GM21528 (cell line): ENCODE data around the gene TENM3.

Experiments used
- ATAC-seq: cut with Tn5 transposase; IDR thresholded peaks from one replicate; pipeline ENCODE4 v1.9.1; 2021; ENCODE audit warnings: mild to moderate bottlenecking, moderate library complexity; ENCODE audit not compliant: unreplicated experiment, low FRiP score

The TENM3 gene

GRCh38 chr4:182700362-182701160 lies 457.4 kb downstream of the TENM3 start:
- ATAC-seq: no peak

GRCh38 chr4:182704077-182704476 lies 460.9 kb downstream of the TENM3 start:
- no peak for ATAC-seq

GRCh38 chr4:182704948-182705347 lies 461.7 kb downstream of the TENM3 start:
- ATAC-seq: no peak

- no peak for ATAC-seq
Measured at GRCh38 chr4:182705389-182705788, 462.2 kb downstream of the TENM3 start.

GRCh38 chr4:182711211-182711610 lies 468.0 kb downstream of the TENM3 start:
- ATAC-seq: no peak

GRCh38 chr4:182715548-182715947 lies 472.3 kb downstream of the TENM3 start:
- no peak for ATAC-seq

GRCh38 chr4:182716192-182716591 lies 473.0 kb downstream of the TENM3 start:
- ATAC-seq: no peak

- peak; percentile 88 for ATAC-seq
Measured at GRCh38 chr4:182717788-182718583, 474.8 kb downstream of the TENM3 start.

GRCh38 chr4:182724414-182724813 lies 481.2 kb downstream of the TENM3 start:
- no peak for ATAC-seq

GRCh38 chr4:182729516-182729915 lies 486.3 kb downstream of the TENM3 start:
- no peak for ATAC-seq

- ATAC-seq: no peak
Measured at GRCh38 chr4:182730791-182731190, 487.6 kb downstream of the TENM3 start.

GRCh38 chr4:182736207-182736606 lies 493.0 kb downstream of the TENM3 start:
- ATAC-seq: no peak

- ATAC-seq: no peak
Measured at GRCh38 chr4:182738283-182739047, 495.3 kb downstream of the TENM3 start.

GRCh38 chr4:182740256-182740655 lies 497.1 kb downstream of the TENM3 start:
- no peak for ATAC-seq

GRCh38 chr4:182741054-182741453 lies 497.9 kb downstream of the TENM3 start:
- ATAC-seq: no peak

- no peak for ATAC-seq
Measured at GRCh38 chr4:182741914-182742313, 498.7 kb downstream of the TENM3 start.

- ATAC-seq: no peak
Measured at GRCh38 chr4:182743815-182744214, 500.6 kb downstream of the TENM3 start.

GRCh38 chr4:182745237-182745636 lies 502.0 kb downstream of the TENM3 start:
- ATAC-seq: no peak

GRCh38 chr4:182746876-182747275 lies 503.7 kb downstream of the TENM3 start:
- ATAC-seq: no peak

- ATAC-seq: no peak
Measured at GRCh38 chr4:182748283-182748682, 505.1 kb downstream of the TENM3 start.

- ATAC-seq: no peak
Measured at GRCh38 chr4:182748949-182749348, 505.7 kb downstream of the TENM3 start.
